Hepatocyte (in vitro differentiated cells): Measurements from ENCODE around the gene GFER.

Experiments used
- CTCF ChIP-seq: fragments of 200-600 bp; sonication (generic); IDR thresholded peaks from 2 replicates; pipeline ENCODE4 v1.5.1; 2016; ENCODE audit warnings: antibody characterized with exemption, mild to moderate bottlenecking; ENCODE audit not compliant: poor library complexity
- EZH2phosphoT487 ChIP-seq: fragments of 200-600 bp; sonication (generic); IDR thresholded peaks from one replicate; pipeline ENCODE4 v1.6.1; 2018; ENCODE audit warnings: antibody characterized with exemption, mild to moderate bottlenecking, low read depth, moderate library complexity; ENCODE audit not compliant: unreplicated experiment, severe bottlenecking

DNA sequence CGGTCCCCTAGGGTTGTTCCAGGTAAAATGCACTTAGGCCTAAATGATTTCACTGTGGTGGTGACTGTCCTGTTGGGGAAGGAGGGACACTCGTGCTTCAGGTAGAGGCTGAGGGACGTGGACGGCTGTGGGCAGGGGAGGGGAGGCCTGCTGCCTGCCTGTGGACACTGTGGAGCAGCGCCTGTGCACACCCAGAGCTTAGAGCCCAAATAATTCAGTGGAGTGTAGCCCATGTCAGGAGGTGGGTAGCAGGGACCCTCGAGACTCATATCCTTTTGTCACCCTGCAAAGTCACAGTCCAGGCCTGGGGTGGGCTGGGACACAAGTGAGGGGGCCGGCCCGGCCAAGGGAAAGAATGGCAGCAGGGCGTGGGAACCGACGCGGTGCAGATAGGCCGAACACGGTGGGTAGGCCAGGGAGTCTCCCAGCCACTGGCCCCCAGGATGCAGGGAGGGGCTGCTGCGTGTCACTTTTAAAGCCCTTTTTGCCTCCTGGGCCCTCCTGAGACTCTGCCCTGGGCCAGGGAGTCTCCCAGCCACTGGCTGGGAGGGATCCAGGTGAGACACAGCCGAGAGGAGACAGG, 42.0 kb downstream of the GFER start:
- TF ChIP-seq EZH2phosphoT487 (no peak), CTCF (no peak)
